Fibroblast of lung (primary cell): ENCODE results near the gene ZNF394.

Source experiments
- CTCF ChIP-seq, 2 donors: IDR thresholded peaks in 1 of 2; conservative IDR thresholded peaks in 1 of 2; 1 replicate in 1 of 2; 2 replicates in 1 of 2; pipeline ENCODE4 v1.5.1; 2011 to 2012; ENCODE audit warnings: low read length in 2 of 2, control low read depth in 1 of 2, inconsistent platforms in 1 of 2, low read depth in 1 of 2, mild to moderate bottlenecking in 1 of 2
- EZH2 ChIP-seq: IDR thresholded peaks from 2 replicates; pipeline ENCODE4 v1.5.1; 2012; ENCODE audit warnings: low read length, control low read depth, mild to moderate bottlenecking; ENCODE audit errors: missing control alignments

GRCh38 chr7:99499371-99499720 lies 735 bp downstream of the ZNF394 start:
- no peak for TF ChIP-seq CTCF (conservative IDR thresholded peaks at IDR 0.05 in 1 of 2, IDR thresholded peaks at IDR 0.05 in 1 of 2; ENCODE audit: low read depth in 1 of 2, low read length in 2 of 2)
- no peak for TF ChIP-seq EZH2
